ENCODE results near the gene B3GAT1.

B3GAT1 gene

DNA sequence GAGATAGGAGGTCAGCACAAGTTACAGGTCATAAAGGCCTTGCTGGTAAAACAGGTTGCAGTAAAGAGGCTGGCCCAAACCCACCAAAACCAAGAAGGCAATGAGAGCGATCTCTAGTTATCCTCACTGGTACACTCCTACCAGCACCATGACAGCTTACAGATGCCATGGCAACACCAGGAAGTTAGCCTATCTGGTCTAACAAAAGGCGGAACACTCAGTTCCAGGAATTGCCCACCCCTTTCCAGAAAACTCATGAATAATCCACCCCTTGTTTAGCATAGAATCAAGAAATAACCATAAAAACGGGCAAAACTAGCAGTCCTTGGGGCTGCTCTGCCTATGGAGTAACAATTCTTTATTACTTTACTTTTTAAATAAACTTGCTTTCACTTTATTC, 43.5 kb upstream of the B3GAT1 start:
- no peaks in the 10 kb centered on the region for H3K36me3 ChIP-seq
- no peak overlapping the region for H3K27ac ChIP-seq
- no peak overlapping the region for H3K4me3 ChIP-seq (ENCODE audit: low read depth in 1 of 2, low read length in 1 of 2)
- no peaks in the 10 kb centered on the region for H3K4me1 ChIP-seq (ENCODE audit: control insufficient read depth in 1 of 2, insufficient read depth in 1 of 2, low read depth in 1 of 2, low read length in 1 of 2)
- TF ChIP-seq, protein P1, sequence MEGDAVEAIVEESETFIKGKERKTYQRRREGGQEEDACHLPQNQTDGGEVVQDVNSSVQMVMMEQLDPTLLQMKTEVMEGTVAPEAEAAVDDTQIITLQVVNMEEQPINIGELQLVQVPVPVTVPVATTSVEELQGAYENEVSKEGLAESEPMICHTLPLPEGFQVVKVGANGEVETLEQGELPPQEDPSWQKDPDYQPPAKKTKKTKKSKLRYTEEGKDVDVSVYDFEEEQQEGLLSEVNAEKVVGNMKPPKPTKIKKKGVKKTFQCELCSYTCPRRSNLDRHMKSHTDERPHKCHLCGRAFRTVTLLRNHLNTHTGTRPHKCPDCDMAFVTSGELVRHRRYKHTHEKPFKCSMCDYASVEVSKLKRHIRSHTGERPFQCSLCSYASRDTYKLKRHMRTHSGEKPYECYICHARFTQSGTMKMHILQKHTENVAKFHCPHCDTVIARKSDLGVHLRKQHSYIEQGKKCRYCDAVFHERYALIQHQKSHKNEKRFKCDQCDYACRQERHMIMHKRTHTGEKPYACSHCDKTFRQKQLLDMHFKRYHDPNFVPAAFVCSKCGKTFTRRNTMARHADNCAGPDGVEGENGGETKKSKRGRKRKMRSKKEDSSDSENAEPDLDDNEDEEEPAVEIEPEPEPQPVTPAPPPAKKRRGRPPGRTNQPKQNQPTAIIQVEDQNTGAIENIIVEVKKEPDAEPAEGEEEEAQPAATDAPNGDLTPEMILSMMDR (IDR thresholded peaks at IDR 0.05), result no peak
- no peaks in the 10 kb centered on the region for H3K27me3 ChIP-seq
- peaks cover 4% of the 10 kb centered on the region for H3K9me3 ChIP-seq

DNA sequence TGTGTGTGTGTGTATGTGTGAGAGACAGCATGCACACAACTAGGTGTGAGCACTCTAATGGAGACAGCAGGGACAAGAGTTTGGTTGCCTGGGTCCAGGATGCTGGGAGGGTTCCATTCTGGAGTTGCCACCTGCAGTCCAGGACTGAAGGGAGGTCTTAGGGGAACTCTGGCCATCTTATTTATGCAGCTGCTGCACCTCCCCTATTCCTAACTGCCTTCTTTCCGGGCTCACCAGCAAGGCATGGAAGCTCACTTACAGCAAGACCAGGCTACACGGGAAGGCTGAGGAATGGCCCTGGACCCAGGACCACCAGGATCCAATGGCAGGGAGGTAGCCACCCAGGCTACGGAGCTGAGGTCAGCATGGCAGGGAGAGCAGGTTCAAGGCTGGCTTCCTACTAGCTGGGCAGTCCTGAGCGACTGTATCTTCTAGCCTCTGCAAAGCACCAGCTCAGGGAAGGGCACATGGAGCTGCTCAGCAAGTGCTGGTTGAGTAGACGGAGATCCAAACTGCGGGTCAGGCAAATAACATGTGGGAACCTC, 42.2 kb upstream of the B3GAT1 start:
- TF ChIP-seq, protein P1 (IDR thresholded peaks at IDR 0.05), result no peak
- H3K27ac ChIP-seq, result no peak overlapping the region
- H3K4me3 ChIP-seq (ENCODE audit: low read depth in 1 of 2, low read length in 1 of 2), result no peak overlapping the region
- H3K36me3 ChIP-seq, result no peaks in the 10 kb centered on the region
- H3K9me3 ChIP-seq, result peaks cover 4% of the 10 kb centered on the region
- H3K27me3 ChIP-seq, result no peaks in the 10 kb centered on the region
- no peaks in the 10 kb centered on the region for H3K4me1 ChIP-seq (ENCODE audit: control insufficient read depth in 1 of 2, insufficient read depth in 1 of 2, low read depth in 1 of 2, low read length in 1 of 2)

DNA sequence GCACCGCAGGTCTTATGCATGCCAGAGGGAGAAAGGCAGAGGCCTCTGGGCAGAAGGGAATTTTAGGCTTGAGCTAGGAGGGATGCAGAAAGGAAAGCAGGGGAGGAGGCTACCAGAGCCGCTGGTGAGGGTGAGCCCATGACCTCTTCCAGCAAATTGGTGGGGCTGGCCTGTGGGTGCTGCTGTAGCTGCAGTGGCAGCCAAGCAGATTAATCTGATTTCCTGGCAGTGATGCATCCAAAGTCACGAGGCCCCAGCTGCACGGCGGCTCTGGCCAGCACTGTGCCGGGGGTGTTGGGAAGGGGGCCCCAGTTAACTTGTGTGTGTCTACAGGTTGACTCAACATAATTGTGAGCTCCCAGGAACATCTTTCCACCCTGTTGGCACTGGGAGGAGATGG, 41.4 kb upstream of the B3GAT1 start:
- TF ChIP-seq, protein P1 (IDR thresholded peaks at IDR 0.05), result no peak
- Histone ChIP-seq H3K27ac (no peak overlapping the region), H3K9me3 (peaks cover 4% of the 10 kb centered on the region), H3K4me3 (ENCODE audit: low read depth in 1 of 2, low read length in 1 of 2) (no peak overlapping the region), H3K36me3 (no peaks in the 10 kb centered on the region), H3K27me3 (no peaks in the 10 kb centered on the region), H3K4me1 (ENCODE audit: control insufficient read depth in 1 of 2, insufficient read depth in 1 of 2, low read depth in 1 of 2, low read length in 1 of 2) (no peaks in the 10 kb centered on the region)

DNA sequence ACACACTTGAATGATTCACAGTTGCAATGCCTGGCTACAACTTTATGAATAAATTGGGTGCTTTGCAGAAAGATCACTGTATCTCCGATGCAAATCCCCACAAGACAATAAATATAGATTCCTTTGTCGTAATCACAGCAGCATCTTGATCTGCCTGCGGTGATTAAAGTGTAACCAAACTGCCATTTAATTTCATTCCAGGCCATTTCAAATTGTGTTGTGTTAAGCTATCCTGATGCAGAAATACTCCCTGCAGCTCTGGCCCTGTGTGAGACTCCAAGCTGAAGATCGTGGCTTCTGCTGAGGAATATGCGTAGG, 40.8 kb upstream of the B3GAT1 start:
- H3K4me3 ChIP-seq (ENCODE audit: low read depth in 1 of 2, low read length in 1 of 2), result no peak overlapping the region
- H3K27me3 ChIP-seq, result no peaks in the 10 kb centered on the region
- no peak overlapping the region for H3K27ac ChIP-seq
- H3K9me3 ChIP-seq, result peaks cover 4% of the 10 kb centered on the region
- no peaks in the 10 kb centered on the region for H3K36me3 ChIP-seq
- H3K4me1 ChIP-seq (ENCODE audit: control insufficient read depth in 1 of 2, insufficient read depth in 1 of 2, low read depth in 1 of 2, low read length in 1 of 2), result no peaks in the 10 kb centered on the region
- TF ChIP-seq, protein P1 (IDR thresholded peaks at IDR 0.05), result no peak

DNA sequence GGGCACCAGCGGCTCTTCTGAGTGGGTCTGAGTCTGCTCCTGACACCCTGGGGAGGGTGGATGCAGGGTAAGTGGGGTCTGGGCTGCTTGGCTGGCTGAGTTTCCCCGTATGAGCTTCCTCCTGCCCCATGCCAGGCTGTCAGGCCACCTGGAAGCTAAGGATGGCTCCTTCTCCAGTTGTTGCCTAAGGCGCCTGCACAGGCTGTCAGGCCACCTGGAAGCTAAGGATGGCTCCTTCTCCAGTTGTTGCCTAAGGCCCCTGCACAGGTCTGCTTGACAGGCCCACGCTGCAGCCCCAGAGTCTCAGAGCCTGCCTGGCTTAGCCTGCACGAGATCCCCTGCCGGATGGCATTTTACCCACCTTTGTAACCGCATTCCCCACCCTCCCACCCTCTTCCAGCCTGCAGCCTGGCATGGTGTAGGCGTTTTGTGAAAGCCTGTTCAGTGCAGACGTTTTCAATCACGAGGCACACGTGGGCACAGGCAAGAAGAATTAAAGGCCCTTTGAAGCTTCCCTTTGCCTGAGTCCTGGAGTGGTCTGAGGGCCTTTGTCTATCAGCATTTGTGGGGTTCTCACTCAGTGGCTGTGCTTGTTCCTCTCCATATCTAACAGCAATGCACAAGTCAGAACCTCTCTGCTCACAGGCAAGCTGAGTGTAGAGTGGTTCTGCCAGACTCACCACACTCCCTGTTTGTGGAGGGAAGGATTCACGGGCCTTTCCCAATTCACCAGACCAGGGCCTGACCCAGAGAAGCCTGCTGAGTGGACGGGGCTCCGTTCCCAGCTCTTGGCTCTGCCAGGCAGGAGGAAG, 40.2 kb upstream of the B3GAT1 start:
- TF ChIP-seq, protein P1 (IDR thresholded peaks at IDR 0.05), result no peak
- Histone ChIP-seq H3K27me3 (no peaks in the 10 kb centered on the region), H3K9me3 (peaks cover 4% of the 10 kb centered on the region), H3K4me1 (ENCODE audit: control insufficient read depth in 1 of 2, insufficient read depth in 1 of 2, low read depth in 1 of 2, low read length in 1 of 2) (no peaks in the 10 kb centered on the region), H3K27ac (no peak overlapping the region), H3K36me3 (no peaks in the 10 kb centered on the region), H3K4me3 (ENCODE audit: low read depth in 1 of 2, low read length in 1 of 2) (no peak overlapping the region)
